ENCODE results near the gene GOLT1A. TPM values are rescaled to one million over a fixed set of nuclear protein-coding genes. Genes with fewer than 3 reads are reported as not detected.

Gene GOLT1A
- total RNA-seq, 4 donors from 2014 or later: 1.1 to 1.3 TPM; not detected in 2

DNA sequence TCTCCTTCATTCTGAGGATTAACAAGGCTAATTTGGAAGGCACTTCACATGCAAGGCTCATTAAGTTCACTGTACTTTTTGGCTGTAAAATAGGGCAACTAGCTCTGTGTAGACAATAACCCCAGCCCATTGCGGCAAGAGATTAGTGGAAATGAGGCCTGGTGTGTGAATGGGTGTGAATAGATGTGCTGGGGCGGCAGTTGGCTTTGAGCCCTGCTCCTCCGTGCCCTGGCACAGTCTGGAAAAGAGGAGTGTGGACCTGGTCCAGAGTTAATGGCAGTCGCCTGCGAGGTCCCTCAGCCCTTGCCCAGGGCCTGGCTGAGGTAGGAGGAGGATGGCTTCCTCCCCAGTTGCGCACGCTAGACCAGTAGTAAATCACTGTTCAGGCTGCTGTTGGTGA, 22.3 kb downstream of the GOLT1A start:
- TF ChIP-seq POLR2A (IDR thresholded peaks at IDR 0.05): no peak
- TF ChIP-seq, protein P1, sequence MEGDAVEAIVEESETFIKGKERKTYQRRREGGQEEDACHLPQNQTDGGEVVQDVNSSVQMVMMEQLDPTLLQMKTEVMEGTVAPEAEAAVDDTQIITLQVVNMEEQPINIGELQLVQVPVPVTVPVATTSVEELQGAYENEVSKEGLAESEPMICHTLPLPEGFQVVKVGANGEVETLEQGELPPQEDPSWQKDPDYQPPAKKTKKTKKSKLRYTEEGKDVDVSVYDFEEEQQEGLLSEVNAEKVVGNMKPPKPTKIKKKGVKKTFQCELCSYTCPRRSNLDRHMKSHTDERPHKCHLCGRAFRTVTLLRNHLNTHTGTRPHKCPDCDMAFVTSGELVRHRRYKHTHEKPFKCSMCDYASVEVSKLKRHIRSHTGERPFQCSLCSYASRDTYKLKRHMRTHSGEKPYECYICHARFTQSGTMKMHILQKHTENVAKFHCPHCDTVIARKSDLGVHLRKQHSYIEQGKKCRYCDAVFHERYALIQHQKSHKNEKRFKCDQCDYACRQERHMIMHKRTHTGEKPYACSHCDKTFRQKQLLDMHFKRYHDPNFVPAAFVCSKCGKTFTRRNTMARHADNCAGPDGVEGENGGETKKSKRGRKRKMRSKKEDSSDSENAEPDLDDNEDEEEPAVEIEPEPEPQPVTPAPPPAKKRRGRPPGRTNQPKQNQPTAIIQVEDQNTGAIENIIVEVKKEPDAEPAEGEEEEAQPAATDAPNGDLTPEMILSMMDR (IDR thresholded peaks at IDR 0.05 in 4 of 5, conservative IDR thresholded peaks at IDR 0.05 in 1 of 5): no peak
- Histone ChIP-seq H3K27ac (no peak overlapping the region), H3K4me3 (no peak overlapping the region), H3K4me1 (peaks cover 0 to 5% of the 10 kb centered on the region in 2 donors), H3K36me3 (no peaks in the 10 kb centered on the region), H3K9me3 (no peaks in the 10 kb centered on the region), H3K27me3 (peaks cover 3 to 28% (median 12%) of the 10 kb centered on the region in 3 donors)
- no peak for DNase-seq
- in situ Hi-C loops (cut with MboI; ENCODE audit: low sequenced_read_pairs in 4 of 4) (no loop called here), intact Hi-C loops (cut with DNase I; ENCODE audit: low total_unique reads) (no loop called here)
- ATAC-seq: no peak

DNA sequence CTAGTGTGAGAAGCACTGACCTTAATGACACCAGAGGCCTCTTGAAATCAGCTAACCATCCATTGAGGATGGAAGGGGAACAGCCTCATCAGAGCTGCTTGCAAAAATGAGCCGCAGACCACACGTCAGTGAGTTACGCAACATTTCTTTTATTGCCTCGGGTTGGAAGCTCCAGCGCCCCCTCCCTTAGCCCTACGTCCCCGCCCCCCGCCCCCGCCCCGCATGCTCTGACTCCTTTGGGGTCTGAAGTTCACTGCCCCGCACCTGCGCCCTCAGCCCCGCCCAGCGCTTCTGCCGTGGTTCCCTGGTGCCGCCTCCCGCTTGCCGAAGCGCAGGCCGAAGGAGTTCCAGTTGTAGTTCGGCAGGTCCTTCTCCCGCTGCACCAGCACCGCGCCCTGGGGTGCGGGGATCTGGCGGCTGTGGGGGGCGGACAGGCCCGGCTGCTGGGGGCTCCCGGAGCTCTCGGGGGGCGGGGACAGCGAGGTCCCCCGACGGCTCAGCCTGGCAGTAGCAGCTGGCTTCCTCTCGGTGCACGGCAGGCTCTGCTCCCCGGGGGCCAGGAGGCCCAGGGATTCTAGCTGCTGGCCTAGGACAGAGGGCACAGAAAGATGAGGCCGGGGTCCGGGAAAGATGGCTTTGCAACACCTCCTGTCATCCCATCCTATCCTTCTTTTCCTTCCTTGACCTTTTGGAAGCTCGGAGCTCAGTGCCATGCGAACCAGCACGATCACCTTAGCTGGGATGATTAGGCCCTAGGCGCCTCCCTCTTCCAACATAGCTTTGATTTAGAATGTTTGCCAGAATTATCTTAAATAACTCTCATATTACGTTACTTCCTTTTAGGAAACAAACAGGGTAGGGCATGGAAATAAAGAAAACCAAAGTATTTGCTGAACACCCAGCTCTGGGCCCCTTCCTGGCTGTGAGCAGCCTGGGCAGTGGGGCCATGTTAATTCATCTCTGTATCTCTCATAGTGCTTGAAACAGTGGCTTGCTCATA, 23.3 kb downstream of the GOLT1A start:
- no peaks in the 10 kb centered on the region for H3K36me3 ChIP-seq
- intact Hi-C loops (cut with DNase I; ENCODE audit: low total_unique reads): no loop called here
- no peaks in the 10 kb centered on the region for H3K9me3 ChIP-seq
- no peak overlapping the region for H3K27ac ChIP-seq
- DNase-seq: no peak
- in situ Hi-C loops (cut with MboI; ENCODE audit: low sequenced_read_pairs in 4 of 4): no loop called here
- no peak for TF ChIP-seq POLR2A (IDR thresholded peaks at IDR 0.05)
- TF ChIP-seq, protein P1 (IDR thresholded peaks at IDR 0.05 in 4 of 5, conservative IDR thresholded peaks at IDR 0.05 in 1 of 5): no peak
- peaks cover 0 to 5% of the 10 kb centered on the region in 2 donors for H3K4me1 ChIP-seq
- no peak for ATAC-seq
- peaks cover 3 to 28% (median 12%) of the 10 kb centered on the region in 3 donors for H3K27me3 ChIP-seq
- H3K4me3 ChIP-seq: peak overlapping the region in 1 of 4 donors; percentile 22

- Histone ChIP-seq H3K9me3 (no peaks in the 10 kb centered on the region), H3K36me3 (no peaks in the 10 kb centered on the region), H3K4me3 (no peak overlapping the region), H3K4me1 (peaks cover 0 to 5% of the 10 kb centered on the region in 2 donors), H3K27me3 (peaks cover 3 to 22% (median 12%) of the 10 kb centered on the region in 3 donors), H3K27ac (no peak overlapping the region)
- intact Hi-C loops (cut with DNase I; ENCODE audit: low total_unique reads): no loop called here
- no peak for ATAC-seq
- no peak for DNase-seq
- no peak for TF ChIP-seq POLR2A (IDR thresholded peaks at IDR 0.05)
- TF ChIP-seq, protein P1 (IDR thresholded peaks at IDR 0.05 in 4 of 5, conservative IDR thresholded peaks at IDR 0.05 in 1 of 5): no peak
- in situ Hi-C loops (cut with MboI; ENCODE audit: low sequenced_read_pairs in 4 of 4): no loop called here
Observed at GRCh38 chr1:204188959-204189639, 24.7 kb downstream of the GOLT1A start.

- intact Hi-C loops (cut with DNase I; ENCODE audit: low total_unique reads) (no loop called here), in situ Hi-C loops (cut with MboI; ENCODE audit: low sequenced_read_pairs in 4 of 4) (no loop called here)
- peaks cover 3 to 14% (median 12%) of the 10 kb centered on the region in 3 donors for H3K27me3 ChIP-seq
Observed at GRCh38 chr1:204186597-204186996, 27.2 kb downstream of the GOLT1A start.

More at GRCh38 chr1:204186597-204186996, 27.2 kb downstream of the GOLT1A start:
- Histone ChIP-seq H3K36me3 (no peaks in the 10 kb centered on the region), H3K27ac (no peak overlapping the region), H3K9me3 (no peaks in the 10 kb centered on the region), H3K4me1 (peaks cover 0 to 3% of the 10 kb centered on the region in 2 donors), H3K4me3 (no peak overlapping the region)
- TF ChIP-seq, protein P1 (IDR thresholded peaks at IDR 0.05 in 4 of 5, conservative IDR thresholded peaks at IDR 0.05 in 1 of 5): no peak
- TF ChIP-seq POLR2A (IDR thresholded peaks at IDR 0.05): no peak
- no peak for ATAC-seq
- no peak for DNase-seq
